Ovary (tissue), 3 donors: ENCODE results near the gene KRTAP5-4.
"Not testable (repeated sequence)": the region's sequence is repeated elsewhere in the genome, so short reads cannot be mapped to it uniquely, and the experiment has no call there.

Experiments
- EP300 ChIP-seq: sonication (generic); formaldehyde crosslinking; IDR thresholded peaks from one replicate; pipeline ENCODE4 v1.6.1; 2017; ENCODE audit warnings: antibody characterized with exemption
- POLR2A ChIP-seq: fragments of 450-650 bp; IDR thresholded peaks from one replicate; pipeline ENCODE4 v1.6.1; 2017; ENCODE audit warnings: antibody characterized with exemption, mild to moderate bottlenecking, moderate library complexity
- TF ChIP-seq, protein P1 (sequence below), 3 donors: fragments of 450-650 bp in 2 of 3; fragments of 200-600 bp in 1 of 3; IDR thresholded peaks; one replicate each; pipeline versions ENCODE4 v1.5.1 to v1.8.0; 2016 to 2022; ENCODE audit warnings: antibody characterized with exemption in 3 of 3, mild to moderate bottlenecking in 1 of 3
- donor health status: DM: no; HTN: no; CAD: no.

DNA sequence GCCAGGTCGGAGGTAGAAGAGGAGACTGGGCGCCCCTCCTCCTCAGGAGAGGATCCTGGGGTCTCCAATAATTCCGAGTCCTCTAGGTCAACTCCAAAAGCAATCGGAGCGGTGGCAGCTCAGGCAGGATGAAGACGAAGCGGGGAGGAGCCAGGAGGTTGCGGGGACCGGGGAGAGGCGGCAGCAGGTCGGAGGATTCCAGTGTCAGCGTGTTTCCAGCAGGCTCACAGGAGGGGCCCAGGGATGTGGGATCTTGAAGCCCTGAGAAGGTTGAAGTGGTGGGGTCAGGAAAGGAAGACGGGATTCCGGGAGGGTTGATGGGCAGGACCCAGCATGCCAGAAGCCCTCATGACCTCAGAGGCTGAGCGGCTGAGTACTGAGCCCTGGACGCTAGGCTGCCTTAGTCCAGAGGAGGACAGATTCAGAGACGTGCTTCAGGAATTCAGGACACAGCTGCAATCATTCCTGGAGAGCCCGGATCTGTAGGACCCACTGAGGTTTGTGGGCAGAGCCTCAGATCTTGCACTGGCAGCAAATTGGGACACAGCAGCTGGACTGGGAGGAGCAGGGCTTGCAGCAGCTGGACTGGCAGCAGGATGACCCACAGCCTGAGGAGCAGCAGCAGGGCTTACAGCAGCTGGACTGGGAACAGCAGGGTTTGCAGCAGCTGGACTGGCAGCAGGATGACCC lies 14.6 kb downstream of the KRTAP5-4 start:
- TF ChIP-seq, protein P1, sequence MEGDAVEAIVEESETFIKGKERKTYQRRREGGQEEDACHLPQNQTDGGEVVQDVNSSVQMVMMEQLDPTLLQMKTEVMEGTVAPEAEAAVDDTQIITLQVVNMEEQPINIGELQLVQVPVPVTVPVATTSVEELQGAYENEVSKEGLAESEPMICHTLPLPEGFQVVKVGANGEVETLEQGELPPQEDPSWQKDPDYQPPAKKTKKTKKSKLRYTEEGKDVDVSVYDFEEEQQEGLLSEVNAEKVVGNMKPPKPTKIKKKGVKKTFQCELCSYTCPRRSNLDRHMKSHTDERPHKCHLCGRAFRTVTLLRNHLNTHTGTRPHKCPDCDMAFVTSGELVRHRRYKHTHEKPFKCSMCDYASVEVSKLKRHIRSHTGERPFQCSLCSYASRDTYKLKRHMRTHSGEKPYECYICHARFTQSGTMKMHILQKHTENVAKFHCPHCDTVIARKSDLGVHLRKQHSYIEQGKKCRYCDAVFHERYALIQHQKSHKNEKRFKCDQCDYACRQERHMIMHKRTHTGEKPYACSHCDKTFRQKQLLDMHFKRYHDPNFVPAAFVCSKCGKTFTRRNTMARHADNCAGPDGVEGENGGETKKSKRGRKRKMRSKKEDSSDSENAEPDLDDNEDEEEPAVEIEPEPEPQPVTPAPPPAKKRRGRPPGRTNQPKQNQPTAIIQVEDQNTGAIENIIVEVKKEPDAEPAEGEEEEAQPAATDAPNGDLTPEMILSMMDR (IDR thresholded peaks at IDR 0.05) = not testable (repeated sequence)
- TF ChIP-seq POLR2A, EP300: not testable (repeated sequence)
